Endodermal cell (in vitro differentiated cells): ENCODE measurements around the gene RASGRF2. TPM values are rescaled to one million over a fixed set of nuclear protein-coding genes. Genes with fewer than 3 reads are reported as not detected.

Experiments used
- DNase-seq: peaks from one replicate; pipeline ENCODE4 v3.0.0-alpha.2; 2017
- H3K27ac ChIP-seq: 2 replicates; pipeline ENCODE4 v1.5.1; 2013; ENCODE audit warnings: mild to moderate bottlenecking, low read depth, low read length, moderate library complexity
- H3K27me3 ChIP-seq: 2 replicates; pipeline ENCODE4 v1.6.1; 2013; ENCODE audit warnings: mild to moderate bottlenecking, low read length, moderate library complexity; ENCODE audit not compliant: insufficient read depth, control insufficient read depth, poor library complexity, severe bottlenecking
- H3K36me3 ChIP-seq: 2 replicates; pipeline ENCODE4 v1.7.0; 2013; ENCODE audit warnings: mild to moderate bottlenecking, low read length, moderate library complexity; ENCODE audit not compliant: control insufficient read depth, insufficient read depth
- H3K4me1 ChIP-seq: one replicate; pipeline ENCODE4 v1.7.0; 2013; ENCODE audit warnings: low read length; ENCODE audit not compliant: control insufficient read depth, insufficient read depth
- H3K4me3 ChIP-seq: 2 replicates; pipeline ENCODE4 v1.5.1; 2013; ENCODE audit warnings: mild to moderate bottlenecking, low read length, moderate library complexity
- H3K9ac ChIP-seq: 2 replicates; pipeline ENCODE4 v1.6.1; 2013; ENCODE audit warnings: mild to moderate bottlenecking, low read length, moderate library complexity; ENCODE audit not compliant: poor library complexity, severe bottlenecking; ENCODE audit errors: extremely low read depth
- H3K9me3 ChIP-seq: 2 replicates; pipeline ENCODE4 v1.6.1; 2013; ENCODE audit warnings: mild to moderate bottlenecking, low read length, moderate library complexity; ENCODE audit not compliant: control insufficient read depth
- H3K27ac Mint-ChIP-seq: 2 replicates; pipeline ENCODE4 v1.8.0; 2020; ENCODE audit warnings: mixed read lengths
- H3K27me3 Mint-ChIP-seq: 2 replicates; pipeline ENCODE4 v1.8.0; 2021; ENCODE audit warnings: mild to moderate bottlenecking, mixed read lengths; ENCODE audit not compliant: insufficient read depth
- H3K36me3 Mint-ChIP-seq: 2 replicates; pipeline ENCODE4 v1.8.0; 2020; ENCODE audit warnings: low read depth, mixed read lengths
- H3K4me1 Mint-ChIP-seq: 2 replicates; pipeline ENCODE4 v1.8.0; 2020; ENCODE audit warnings: mixed read lengths
- H3K4me3 Mint-ChIP-seq: 2 replicates; pipeline ENCODE4 v1.8.0; 2020; ENCODE audit warnings: mild to moderate bottlenecking, moderate library complexity, mixed read lengths
- H3K9me3 Mint-ChIP-seq: 2 replicates; pipeline ENCODE4 v1.8.0; 2020; ENCODE audit warnings: mild to moderate bottlenecking, mixed read lengths
- WGBS, 2 experiments: methylation state at CpG; one replicate each; pipeline versions ENCODE4 v1.1.5 to v1.1.7; 2013; ENCODE audit warnings: missing lambda C conversion rate in 2 of 2, mixed read lengths in 1 of 2; ENCODE audit not compliant: insufficient coverage in 1 of 2, insufficient read length in 1 of 2; 5-methylcytosine and 5-hydroxymethylcytosine counted together
- total RNA-seq, 2 donors: library from RNA; stranded (reverse); fragmentation: NEBNext Ultra II Directional in 1 of 2; extraction: Animal tissue kit (Norgen Biotek cat#: 25700) in 1 of 2; gene quantifications; 2 replicates in 1 of 2; 3 replicates in 1 of 2; pipeline ENCODE4 v1.2.1, GENCODE V29; 2021
- TF ChIP-seq, protein P1 (sequence below): fragments of 200-600 bp; sonication (generic); conservative IDR thresholded peaks from 2 replicates; pipeline ENCODE4 v1.5.0; 2021; ENCODE audit warnings: antibody characterized with exemption, mild to moderate bottlenecking

RASGRF2 gene
- total RNA-seq, 2 donors from 2014 or later: 0.64 to 14.4 TPM

DNA sequence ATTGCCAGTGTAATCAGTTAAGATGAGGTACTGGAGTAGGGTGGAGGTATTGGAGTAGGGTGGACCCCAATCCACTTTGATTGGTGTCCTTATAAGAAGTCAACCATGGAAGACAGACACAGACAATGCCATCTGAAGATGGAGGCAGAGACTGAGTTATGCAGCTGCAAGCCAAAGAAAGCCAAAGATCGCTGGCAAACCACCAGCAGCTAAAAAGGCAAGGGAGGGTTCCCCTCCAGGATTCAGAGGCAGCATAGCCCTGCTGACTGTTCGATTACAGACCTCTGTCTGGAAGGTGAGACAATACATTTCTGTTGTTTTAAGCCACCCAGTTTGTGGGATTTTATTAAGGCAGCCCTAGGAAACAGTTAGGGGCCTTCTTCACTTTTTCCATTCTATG, 242.5 kb downstream of the RASGRF2 start:
- TF ChIP-seq, protein P1, sequence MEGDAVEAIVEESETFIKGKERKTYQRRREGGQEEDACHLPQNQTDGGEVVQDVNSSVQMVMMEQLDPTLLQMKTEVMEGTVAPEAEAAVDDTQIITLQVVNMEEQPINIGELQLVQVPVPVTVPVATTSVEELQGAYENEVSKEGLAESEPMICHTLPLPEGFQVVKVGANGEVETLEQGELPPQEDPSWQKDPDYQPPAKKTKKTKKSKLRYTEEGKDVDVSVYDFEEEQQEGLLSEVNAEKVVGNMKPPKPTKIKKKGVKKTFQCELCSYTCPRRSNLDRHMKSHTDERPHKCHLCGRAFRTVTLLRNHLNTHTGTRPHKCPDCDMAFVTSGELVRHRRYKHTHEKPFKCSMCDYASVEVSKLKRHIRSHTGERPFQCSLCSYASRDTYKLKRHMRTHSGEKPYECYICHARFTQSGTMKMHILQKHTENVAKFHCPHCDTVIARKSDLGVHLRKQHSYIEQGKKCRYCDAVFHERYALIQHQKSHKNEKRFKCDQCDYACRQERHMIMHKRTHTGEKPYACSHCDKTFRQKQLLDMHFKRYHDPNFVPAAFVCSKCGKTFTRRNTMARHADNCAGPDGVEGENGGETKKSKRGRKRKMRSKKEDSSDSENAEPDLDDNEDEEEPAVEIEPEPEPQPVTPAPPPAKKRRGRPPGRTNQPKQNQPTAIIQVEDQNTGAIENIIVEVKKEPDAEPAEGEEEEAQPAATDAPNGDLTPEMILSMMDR: no peak
- H3K27me3 Mint-ChIP-seq: no peaks in the 10 kb centered on the region
- no peaks in the 10 kb centered on the region for H3K4me1 Mint-ChIP-seq
- H3K27ac ChIP-seq: no peak overlapping the region
- H3K4me1 ChIP-seq: no peaks in the 10 kb centered on the region
- H3K9me3 ChIP-seq: peaks cover 6% of the 10 kb centered on the region
- peaks cover 34% of the 10 kb centered on the region for H3K36me3 ChIP-seq
- no peaks in the 10 kb centered on the region for H3K9me3 Mint-ChIP-seq
- H3K36me3 Mint-ChIP-seq: peaks cover 12% of the 10 kb centered on the region
- H3K4me3 Mint-ChIP-seq: no peak overlapping the region
- no peak overlapping the region for H3K9ac ChIP-seq
- no peak overlapping the region for H3K4me3 ChIP-seq
- DNase-seq: no peak
- no peak overlapping the region for H3K27ac Mint-ChIP-seq
- WGBS, 2 experiments: 51 to 80% methylated on average over 2 of the region's 2 CpGs
- no peaks in the 10 kb centered on the region for H3K27me3 ChIP-seq

DNA sequence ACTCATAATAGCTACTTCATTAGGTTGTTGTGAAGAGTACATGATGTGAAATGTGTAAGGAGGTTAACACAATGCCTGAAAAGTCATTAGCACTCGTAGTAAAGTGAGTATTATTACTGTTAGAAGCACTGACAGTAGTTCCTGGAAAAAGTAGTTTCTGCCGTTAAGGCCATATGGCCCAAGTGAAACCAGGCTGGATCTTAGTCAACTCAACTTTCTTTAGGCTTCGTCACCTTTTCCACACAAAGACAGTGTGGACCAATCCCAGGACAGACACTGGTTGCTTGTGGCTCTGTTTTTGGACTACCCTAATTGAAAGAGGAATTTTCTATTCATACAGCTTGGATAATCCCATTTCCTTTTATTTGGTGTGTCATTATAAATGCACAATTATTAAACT, 243.6 kb downstream of the RASGRF2 start:
- no peak overlapping the region for H3K27ac Mint-ChIP-seq
- H3K4me1 Mint-ChIP-seq: no peaks in the 10 kb centered on the region
- H3K4me3 Mint-ChIP-seq: no peak overlapping the region
- Histone ChIP-seq H3K9me3 (peaks cover 6% of the 10 kb centered on the region), H3K9ac (no peak overlapping the region), H3K4me3 (no peak overlapping the region), H3K27ac (no peak overlapping the region), H3K27me3 (no peaks in the 10 kb centered on the region), H3K36me3 (peaks cover 40% of the 10 kb centered on the region), H3K4me1 (no peaks in the 10 kb centered on the region)
- TF ChIP-seq, protein P1: no peak
- no peaks in the 10 kb centered on the region for H3K9me3 Mint-ChIP-seq
- H3K27me3 Mint-ChIP-seq: no peaks in the 10 kb centered on the region
- DNase-seq: no peak
- peaks cover 12% of the 10 kb centered on the region for H3K36me3 Mint-ChIP-seq
- whole genome bisulfite sequencing, 2 experiments: 95 to 100% methylated on average over 2 to 3 of the region's 3 CpGs

GRCh38 chr5:81204205-81204604, 244.0 kb downstream of the RASGRF2 start:
- Mint-ChIP-seq H3K36me3 (peaks cover 16% of the 10 kb centered on the region), H3K4me1 (no peaks in the 10 kb centered on the region), H3K27ac (no peak overlapping the region), H3K27me3 (no peaks in the 10 kb centered on the region), H3K4me3 (no peak overlapping the region), H3K9me3 (no peaks in the 10 kb centered on the region)
- Histone ChIP-seq H3K9me3 (peaks cover 6% of the 10 kb centered on the region), H3K9ac (no peak overlapping the region), H3K27me3 (no peaks in the 10 kb centered on the region), H3K27ac (no peak overlapping the region), H3K36me3 (peaks cover 45% of the 10 kb centered on the region), H3K4me1 (no peaks in the 10 kb centered on the region), H3K4me3 (no peak overlapping the region)
- no peak for DNase-seq
- TF ChIP-seq, protein P1: no peak
- 86 to 90% methylated on average over 1 of the region's 1 CpG for whole genome bisulfite sequencing, 2 experiments
